ENCODE data around the gene BHLHA15. TPM values are rescaled to one million over a fixed set of nuclear protein-coding genes. Genes with fewer than 3 reads are reported as not detected.

Gene BHLHA15
- total RNA-seq, 1 donor from 2014 or later = 0.32 TPM

DNA sequence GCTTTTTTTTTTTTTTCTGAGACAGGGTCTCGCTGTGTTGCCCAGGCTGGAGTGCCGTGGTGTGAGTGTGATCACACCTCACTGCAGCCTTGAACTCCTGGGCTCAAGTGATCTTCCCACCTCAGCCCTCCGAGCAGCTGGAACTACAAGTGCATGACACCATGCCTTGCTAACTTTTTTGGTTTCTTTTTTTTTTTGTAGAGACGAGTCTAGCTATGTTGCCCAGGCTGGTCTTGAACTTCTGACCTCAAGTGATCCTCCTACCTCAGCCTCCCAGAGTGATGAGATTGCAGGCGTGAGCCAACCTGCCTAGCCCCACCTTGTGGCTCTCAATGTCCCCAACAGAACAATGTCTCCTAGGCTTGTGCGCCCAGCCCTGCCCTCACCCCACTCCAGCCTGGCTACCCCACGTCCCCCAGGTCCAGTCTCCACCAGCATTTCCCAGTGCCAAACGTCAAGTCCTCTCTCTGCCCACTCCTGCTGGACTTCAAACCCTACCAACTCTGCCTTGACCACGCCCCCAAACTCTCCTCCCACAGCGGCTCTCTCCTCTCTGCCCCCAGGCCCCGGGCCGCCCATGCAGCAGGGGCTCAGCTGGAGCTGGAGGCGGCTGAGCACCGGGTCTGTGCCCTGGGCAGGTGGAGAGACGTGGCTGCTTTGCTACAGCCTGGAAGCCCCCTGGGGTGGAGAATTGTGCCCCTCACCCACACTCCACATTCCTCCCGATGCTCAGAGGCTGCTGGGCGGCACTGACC is 18.9 kb downstream of the BHLHA15 start:
- TF ChIP-seq, protein P1, sequence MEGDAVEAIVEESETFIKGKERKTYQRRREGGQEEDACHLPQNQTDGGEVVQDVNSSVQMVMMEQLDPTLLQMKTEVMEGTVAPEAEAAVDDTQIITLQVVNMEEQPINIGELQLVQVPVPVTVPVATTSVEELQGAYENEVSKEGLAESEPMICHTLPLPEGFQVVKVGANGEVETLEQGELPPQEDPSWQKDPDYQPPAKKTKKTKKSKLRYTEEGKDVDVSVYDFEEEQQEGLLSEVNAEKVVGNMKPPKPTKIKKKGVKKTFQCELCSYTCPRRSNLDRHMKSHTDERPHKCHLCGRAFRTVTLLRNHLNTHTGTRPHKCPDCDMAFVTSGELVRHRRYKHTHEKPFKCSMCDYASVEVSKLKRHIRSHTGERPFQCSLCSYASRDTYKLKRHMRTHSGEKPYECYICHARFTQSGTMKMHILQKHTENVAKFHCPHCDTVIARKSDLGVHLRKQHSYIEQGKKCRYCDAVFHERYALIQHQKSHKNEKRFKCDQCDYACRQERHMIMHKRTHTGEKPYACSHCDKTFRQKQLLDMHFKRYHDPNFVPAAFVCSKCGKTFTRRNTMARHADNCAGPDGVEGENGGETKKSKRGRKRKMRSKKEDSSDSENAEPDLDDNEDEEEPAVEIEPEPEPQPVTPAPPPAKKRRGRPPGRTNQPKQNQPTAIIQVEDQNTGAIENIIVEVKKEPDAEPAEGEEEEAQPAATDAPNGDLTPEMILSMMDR (IDR thresholded peaks at IDR 0.05) = no peak
- no peaks in the 10 kb centered on the region for H3K27me3 Mint-ChIP-seq (ENCODE audit: low read depth)
- no peaks in the 10 kb centered on the region for H3K9me3 Mint-ChIP-seq (ENCODE audit: low read depth)
- no peak overlapping the region for H3K27ac Mint-ChIP-seq (ENCODE audit: unreplicated experiment)
- peaks cover 4% of the 10 kb centered on the region for H3K4me1 Mint-ChIP-seq (ENCODE audit: low read depth)
- DNase-seq (ENCODE audit: low spot score) = no peak
- peaks cover 9% of the 10 kb centered on the region for H3K36me3 Mint-ChIP-seq (ENCODE audit: low read depth)
- no peak overlapping the region for H3K4me3 Mint-ChIP-seq (ENCODE audit: unreplicated experiment)

DNA sequence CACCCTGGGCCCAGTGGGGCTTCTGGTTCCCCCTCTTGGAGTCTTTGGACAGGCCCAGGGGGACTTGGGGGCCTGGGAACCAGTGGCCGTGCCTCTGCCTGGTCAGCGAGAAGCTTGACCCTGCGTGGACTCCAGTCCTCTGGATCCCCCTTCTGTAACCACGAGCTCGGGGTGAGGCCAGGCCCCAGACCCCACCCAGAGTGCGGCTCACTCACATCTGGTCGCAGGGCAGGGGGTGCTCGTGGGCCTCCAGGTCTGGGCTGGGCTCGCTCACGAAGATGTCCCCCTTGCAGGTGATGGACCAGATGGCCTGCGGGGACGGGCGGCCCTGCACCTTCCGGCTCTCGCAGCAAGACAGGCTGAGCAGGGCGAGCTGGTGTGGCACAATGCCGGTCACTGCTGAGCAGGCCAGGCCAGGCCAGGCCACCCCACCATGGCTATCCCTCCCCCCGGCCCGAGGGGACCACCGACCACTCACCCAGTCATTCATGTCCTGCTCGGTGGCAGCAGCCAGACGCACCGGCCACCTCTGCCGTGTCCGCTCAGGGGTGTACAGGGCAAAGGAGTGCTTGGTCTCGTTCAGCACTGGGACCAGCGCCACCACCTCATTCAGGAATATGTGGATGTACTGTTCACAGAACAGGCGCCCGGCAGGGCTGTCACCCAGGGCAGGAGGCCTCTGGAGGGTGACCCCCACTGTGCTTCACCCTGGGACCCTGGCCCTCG is 19.7 kb downstream of the BHLHA15 start:
- Mint-ChIP-seq H3K4me3 (ENCODE audit: unreplicated experiment) (no peak overlapping the region), H3K9me3 (ENCODE audit: low read depth) (no peaks in the 10 kb centered on the region)

DNA sequence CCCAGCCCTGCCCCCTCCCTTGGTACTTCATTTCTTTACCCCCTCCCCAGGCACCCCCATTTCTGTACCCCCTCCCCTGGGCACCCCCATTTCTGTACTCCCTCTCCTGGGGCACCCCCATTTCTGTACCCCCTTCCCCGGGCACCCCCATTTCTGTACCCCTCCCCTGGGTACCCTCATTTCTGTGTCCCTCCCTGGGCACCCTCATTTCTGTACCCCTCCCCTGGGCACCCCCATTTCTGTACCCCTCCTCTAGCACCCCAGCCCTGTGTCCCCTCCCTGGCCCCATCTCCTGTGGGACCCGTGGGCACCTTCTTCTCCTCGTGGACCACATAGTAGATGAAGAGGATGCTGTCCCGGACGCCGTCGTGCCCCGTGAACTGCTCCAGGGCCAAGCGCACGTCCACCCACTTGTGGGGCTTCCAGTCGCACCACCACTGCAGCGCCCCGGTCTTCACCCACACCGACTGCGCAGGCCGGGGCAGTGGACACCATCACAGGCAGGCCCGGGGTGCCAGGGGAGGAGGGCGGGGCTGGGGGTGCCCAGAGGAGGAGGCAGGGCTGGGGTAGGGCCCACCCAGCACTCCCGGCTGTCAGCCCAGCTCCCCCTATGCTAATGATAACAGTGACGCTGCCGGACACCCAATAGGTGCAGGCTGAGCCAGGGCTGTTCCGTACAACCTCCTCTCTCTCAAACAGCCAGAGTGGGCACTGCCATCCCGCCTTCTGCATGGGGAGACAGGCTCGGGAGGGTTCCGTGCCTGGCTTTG is 20.4 kb downstream of the BHLHA15 start:
- Mint-ChIP-seq H3K27me3 (ENCODE audit: low read depth) (no peaks in the 10 kb centered on the region), H3K9me3 (ENCODE audit: low read depth) (no peaks in the 10 kb centered on the region), H3K4me1 (ENCODE audit: low read depth) (peaks cover 4% of the 10 kb centered on the region), H3K36me3 (ENCODE audit: low read depth) (peaks cover 3% of the 10 kb centered on the region), H3K27ac (ENCODE audit: unreplicated experiment) (no peak overlapping the region), H3K4me3 (ENCODE audit: unreplicated experiment) (no peak overlapping the region)
- TF ChIP-seq, protein P1 (IDR thresholded peaks at IDR 0.05) = no peak
- DNase-seq (ENCODE audit: low spot score) = no peak

More for the DNA sequence above, 19.7 kb downstream of the BHLHA15 start:
- TF ChIP-seq, protein P1 (IDR thresholded peaks at IDR 0.05) = no peak
- peaks cover 8% of the 10 kb centered on the region for H3K36me3 Mint-ChIP-seq (ENCODE audit: low read depth)
- DNase-seq (ENCODE audit: low spot score) = no peak
- H3K4me1 Mint-ChIP-seq (ENCODE audit: low read depth) = peaks cover 4% of the 10 kb centered on the region
- H3K27me3 Mint-ChIP-seq (ENCODE audit: low read depth) = no peaks in the 10 kb centered on the region
- H3K27ac Mint-ChIP-seq (ENCODE audit: unreplicated experiment) = no peak overlapping the region

DNA sequence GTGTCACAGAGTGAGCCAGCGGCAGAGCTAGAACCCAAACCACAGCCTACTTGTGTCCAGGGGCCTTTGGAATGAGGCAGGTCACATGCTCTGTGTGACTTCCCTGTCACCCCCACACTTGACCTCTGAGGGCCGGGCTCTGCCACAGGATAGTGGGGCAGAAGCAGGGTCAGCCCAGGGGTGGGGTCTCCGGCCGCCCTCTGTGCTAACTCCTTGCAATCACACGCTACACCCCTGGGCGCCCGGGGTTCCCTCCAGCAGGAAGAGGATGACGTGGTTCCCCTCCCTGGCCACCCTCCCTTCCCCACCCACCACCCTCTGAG is 21.0 kb downstream of the BHLHA15 start:
- TF ChIP-seq, protein P1 (IDR thresholded peaks at IDR 0.05) = no peak
- H3K9me3 Mint-ChIP-seq (ENCODE audit: low read depth) = no peaks in the 10 kb centered on the region
- H3K4me1 Mint-ChIP-seq (ENCODE audit: low read depth) = peaks cover 4% of the 10 kb centered on the region
- no peak for DNase-seq (ENCODE audit: low spot score)
- H3K27me3 Mint-ChIP-seq (ENCODE audit: low read depth) = no peaks in the 10 kb centered on the region
- H3K36me3 Mint-ChIP-seq (ENCODE audit: low read depth) = peaks cover 3% of the 10 kb centered on the region
- no peak overlapping the region for H3K27ac Mint-ChIP-seq (ENCODE audit: unreplicated experiment)
- no peak overlapping the region for H3K4me3 Mint-ChIP-seq (ENCODE audit: unreplicated experiment)

DNA sequence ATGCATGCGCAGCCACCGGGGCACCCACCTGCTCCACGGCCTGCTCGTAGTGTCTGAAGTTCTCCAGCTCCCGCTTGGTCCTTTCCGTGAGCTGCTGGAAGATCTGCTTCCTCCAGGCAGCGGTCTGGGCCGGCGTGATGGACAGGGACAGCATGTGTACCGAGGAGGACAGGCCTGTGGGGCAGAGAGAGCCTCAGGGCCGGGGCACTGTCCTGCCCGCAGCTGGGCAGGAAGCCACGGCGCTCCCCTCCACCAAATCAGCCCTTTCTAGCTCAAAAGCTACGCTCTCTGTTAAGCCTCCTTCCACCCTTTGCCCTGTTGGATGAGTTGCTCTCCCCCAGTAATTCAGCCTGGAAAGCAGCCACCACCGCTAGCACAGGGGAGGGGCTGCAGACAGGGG is 21.6 kb downstream of the BHLHA15 start:
- Mint-ChIP-seq H3K9me3 (ENCODE audit: low read depth) (no peaks in the 10 kb centered on the region), H3K4me3 (ENCODE audit: unreplicated experiment) (no peak overlapping the region)
- TF ChIP-seq, protein P1 (IDR thresholded peaks at IDR 0.05) = no peak

More for the DNA sequence above, 21.6 kb downstream of the BHLHA15 start:
- H3K36me3 Mint-ChIP-seq (ENCODE audit: low read depth) = peaks cover 5% of the 10 kb centered on the region
- H3K27me3 Mint-ChIP-seq (ENCODE audit: low read depth) = no peaks in the 10 kb centered on the region
- no peak overlapping the region for H3K27ac Mint-ChIP-seq (ENCODE audit: unreplicated experiment)
- H3K4me1 Mint-ChIP-seq (ENCODE audit: low read depth) = peaks cover 4% of the 10 kb centered on the region
- no peak for DNase-seq (ENCODE audit: low spot score)
